Ramos (cell line): ENCODE results near the gene TRIM65.

Experiments
- in situ Hi-C: fragments of 300-500 bp; cut with MboI; formaldehyde crosslinking; loops from one replicate; pipeline ENCODE4 v1.14.3; 2022; ENCODE audit warnings: low sequenced_read_pairs; ENCODE audit not compliant: unreplicated experiment

TRIM65 gene, protein sequence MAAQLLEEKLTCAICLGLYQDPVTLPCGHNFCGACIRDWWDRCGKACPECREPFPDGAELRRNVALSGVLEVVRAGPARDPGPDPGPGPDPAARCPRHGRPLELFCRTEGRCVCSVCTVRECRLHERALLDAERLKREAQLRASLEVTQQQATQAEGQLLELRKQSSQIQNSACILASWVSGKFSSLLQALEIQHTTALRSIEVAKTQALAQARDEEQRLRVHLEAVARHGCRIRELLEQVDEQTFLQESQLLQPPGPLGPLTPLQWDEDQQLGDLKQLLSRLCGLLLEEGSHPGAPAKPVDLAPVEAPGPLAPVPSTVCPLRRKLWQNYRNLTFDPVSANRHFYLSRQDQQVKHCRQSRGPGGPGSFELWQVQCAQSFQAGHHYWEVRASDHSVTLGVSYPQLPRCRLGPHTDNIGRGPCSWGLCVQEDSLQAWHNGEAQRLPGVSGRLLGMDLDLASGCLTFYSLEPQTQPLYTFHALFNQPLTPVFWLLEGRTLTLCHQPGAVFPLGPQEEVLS

GRCh38 chr17:75896415-75897159 is at the start of gene TRIM65:
Gene TRIM65 (minus strand): TSS chr17:75896951. CDS start chr17:75896937, 14 bp downstream.
- in situ Hi-C loops = no loop called here

DNA sequence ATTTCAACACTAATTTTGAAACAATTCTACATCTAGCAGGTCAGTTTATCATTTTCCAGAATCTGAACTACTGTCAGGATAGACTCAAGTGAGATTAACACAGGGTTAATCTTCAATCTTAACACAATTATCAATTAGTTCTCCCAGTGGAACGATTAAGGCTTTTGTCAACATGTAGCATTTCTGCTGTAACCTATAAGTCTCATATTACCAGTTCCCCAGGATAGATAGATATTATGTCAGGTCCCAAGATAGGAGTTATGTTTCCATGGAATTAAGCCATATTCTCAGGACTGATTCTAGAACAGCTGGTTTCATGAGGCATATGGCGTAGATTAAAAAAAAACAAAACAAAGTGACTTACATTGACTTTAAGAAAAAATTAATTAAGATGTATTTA is 48.5 kb upstream of the TRIM65 start:
- in situ Hi-C loops = no loop called here

- in situ Hi-C loops = no loop called here
Measured at GRCh38 chr17:75943491-75943890, 46.7 kb upstream of the TRIM65 start.

- in situ Hi-C loops = no loop called here
Measured at GRCh38 chr17:75942473-75942872, 45.7 kb upstream of the TRIM65 start.

DNA sequence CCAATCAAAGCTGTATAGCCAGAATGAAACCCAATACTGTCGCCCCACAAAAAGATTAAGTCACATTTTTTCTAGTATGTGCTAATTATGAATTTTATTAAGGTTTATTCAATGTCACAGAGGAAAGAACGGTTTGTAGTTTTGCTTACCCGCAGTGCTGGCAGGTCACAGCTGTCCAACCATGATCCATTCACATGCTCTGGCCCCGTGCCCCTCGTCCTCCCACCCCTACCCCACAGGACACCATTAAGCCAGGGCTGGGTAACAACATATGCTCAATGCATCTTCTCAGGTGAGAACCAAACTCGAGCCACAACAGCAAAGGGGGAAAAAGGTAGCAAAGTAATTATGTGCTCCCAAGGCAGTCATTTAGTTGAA is 44.7 kb upstream of the TRIM65 start:
- in situ Hi-C loops = no loop called here

GRCh38 chr17:75940727-75941441 is 44.1 kb upstream of the TRIM65 start, which contains the start of gene FBF1:
Gene FBF1 (minus strand): TSS chr17:75941042. CDS start chr17:75938149, 2,893 bp downstream.
- in situ Hi-C loops = no loop called here

GRCh38 chr17:75937652-75938051 is 40.9 kb upstream of the TRIM65 start:
- in situ Hi-C loops = no loop called here

GRCh38 chr17:75933808-75934207 is 37.1 kb upstream of the TRIM65 start:
- in situ Hi-C loops = no loop called here

DNA sequence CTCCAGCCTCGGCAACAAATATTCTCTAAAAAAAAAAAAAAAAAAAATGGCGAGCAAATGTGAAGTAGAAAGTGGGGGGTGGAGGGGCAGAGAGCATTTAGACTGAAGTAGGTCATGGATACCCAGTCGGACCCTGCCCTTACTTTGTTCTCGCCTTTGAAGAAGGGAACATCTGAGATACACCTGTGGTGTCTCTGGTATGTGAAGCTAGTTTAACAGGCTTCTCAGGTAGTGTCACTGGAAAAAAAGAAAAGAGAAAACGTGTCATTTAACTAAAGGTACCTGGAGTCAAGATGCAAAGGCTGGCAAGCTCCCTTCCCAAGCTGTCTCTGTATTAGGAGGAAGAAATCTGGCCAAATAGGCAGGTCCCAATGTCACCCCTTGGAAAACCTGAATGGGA is 36.1 kb upstream of the TRIM65 start:
- in situ Hi-C loops = no loop called here

DNA sequence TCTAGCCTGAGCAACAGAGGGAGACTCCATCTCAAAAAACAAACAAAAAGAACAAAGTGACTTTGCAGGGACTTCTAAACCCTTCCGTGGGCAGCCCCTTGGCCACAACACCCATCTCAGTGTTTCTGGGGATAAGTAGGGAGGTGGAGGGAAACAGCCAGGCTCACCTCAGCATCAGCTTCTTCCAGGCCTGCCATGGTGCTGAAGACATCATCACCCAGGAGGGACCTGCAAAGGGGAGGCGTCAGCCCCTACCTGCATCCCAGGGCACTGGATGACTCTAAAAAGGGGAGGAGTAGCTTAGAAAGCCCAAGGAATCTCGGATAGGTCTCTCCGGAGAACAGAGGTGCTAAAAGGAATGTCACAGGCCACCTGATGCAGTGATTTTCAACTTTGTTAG is 34.3 kb upstream of the TRIM65 start:
- in situ Hi-C loops = no loop called here

DNA sequence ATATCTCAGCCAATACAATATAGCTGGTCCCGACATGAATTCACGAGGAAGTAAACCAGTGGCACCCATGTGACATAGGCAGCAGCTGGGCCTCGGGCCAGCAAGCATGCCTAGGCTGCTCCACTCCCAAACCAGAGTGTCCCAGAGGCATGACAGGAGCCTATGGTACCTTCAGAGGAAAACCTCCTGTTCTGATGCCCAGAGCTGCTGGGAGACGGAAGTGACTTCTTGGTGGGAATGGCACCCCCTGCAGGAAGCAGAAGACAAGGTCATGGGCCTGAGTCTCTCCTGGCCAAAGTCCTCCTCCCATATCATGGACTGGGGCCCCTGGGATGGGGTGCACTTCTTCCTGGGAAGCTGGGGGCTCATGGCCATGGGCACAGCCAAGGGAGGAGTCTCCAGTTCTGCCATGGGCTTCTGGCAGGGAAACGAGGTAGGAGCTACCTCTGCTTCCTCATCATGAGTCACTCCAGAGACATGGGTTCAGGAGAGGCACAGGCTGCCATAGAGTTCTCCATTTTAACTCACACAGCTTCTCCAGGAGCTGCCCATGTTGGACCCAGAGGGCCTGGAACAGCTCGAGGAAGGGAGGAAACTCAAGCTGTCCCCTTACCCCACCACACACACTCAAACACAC is 30.7 kb upstream of the TRIM65 start:
- in situ Hi-C loops = no loop called here

DNA sequence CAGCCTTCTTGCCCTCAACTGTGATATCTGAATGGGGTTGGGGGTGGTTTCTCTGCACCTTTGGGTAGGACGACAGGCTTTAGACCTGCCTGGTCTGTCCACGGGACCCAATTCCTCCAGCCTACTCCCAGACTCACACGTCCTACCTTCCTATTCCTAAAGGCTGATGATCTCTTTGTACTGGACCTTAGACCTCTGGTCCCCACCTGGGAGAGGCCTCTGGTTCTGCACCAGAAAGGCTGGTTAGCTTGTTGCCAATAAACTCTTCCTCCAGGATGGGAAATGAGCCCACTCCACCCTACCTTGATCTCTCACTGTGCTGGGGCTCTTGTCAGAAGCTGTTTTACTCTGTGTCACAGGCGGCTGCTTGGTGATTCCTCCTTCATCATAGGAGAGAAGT is 29.7 kb upstream of the TRIM65 start:
- in situ Hi-C loops = no loop called here

GRCh38 chr17:75925912-75926311 is 29.2 kb upstream of the TRIM65 start:
- in situ Hi-C loops = no loop called here

DNA sequence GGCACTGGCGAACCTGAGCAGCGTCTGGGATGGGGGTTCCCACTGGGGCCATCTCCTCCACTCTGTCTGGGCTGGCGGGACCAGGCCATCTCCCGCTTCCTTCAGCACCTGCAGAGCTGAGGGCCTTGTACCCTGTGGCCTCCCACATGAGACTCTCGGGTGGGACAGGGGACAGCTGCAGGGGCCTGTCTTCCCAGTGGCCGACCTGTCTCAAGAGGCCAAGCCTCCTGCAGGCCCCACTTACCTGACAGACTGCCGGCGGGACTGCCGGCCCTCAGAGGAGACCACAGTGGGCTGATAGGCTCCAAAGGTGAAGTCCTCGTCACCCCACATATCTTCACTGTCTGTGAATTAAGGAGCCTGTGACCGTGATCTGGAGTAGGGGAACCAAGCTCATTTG is 28.4 kb upstream of the TRIM65 start:
- in situ Hi-C loops = no loop called here

DNA sequence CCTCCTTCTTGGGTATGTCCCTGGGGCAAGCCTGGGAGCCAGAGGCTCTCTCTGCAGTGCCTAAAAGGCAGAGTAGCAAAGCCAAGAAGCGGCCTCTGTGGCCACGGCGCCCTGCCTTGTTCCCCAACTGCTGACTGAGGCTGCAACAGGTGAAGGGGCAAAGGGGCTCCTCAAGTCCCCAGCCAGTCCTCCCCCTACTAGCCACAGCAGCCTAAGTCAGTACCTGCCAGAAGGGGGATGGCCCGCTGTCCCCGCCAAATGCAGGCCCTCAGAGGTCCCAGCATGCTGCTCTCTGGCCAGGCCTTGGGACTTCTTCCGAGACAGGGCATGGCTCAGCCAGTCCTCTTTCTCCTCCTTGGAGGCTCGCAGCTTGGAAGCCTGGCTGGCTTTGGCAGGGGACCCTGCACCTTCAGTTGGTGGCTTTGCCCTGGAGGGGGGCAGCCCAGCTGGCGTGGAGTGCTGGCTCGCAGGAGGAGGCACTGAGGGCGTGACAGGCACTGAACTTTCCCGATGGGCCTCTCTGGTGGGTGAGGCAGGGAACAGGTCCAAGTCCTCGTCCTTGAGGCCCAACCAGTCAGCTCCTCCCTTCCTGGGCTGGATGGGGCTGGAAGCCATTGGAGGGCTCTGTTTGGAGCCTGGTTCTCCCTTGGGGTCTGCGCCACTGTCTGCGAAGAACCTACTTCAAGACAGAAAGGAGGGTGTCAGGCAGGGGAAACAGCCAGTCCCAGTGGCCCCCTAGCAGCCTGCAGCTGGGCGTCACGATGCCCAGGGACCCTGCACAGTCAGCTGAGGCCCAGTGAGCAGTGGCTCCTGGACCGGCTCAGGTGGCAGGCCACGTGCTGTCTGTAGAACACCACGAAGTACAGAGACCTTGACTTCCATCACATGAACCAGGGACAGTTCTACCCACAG is 26.5 kb upstream of the TRIM65 start:
- in situ Hi-C loops = no loop called here

DNA sequence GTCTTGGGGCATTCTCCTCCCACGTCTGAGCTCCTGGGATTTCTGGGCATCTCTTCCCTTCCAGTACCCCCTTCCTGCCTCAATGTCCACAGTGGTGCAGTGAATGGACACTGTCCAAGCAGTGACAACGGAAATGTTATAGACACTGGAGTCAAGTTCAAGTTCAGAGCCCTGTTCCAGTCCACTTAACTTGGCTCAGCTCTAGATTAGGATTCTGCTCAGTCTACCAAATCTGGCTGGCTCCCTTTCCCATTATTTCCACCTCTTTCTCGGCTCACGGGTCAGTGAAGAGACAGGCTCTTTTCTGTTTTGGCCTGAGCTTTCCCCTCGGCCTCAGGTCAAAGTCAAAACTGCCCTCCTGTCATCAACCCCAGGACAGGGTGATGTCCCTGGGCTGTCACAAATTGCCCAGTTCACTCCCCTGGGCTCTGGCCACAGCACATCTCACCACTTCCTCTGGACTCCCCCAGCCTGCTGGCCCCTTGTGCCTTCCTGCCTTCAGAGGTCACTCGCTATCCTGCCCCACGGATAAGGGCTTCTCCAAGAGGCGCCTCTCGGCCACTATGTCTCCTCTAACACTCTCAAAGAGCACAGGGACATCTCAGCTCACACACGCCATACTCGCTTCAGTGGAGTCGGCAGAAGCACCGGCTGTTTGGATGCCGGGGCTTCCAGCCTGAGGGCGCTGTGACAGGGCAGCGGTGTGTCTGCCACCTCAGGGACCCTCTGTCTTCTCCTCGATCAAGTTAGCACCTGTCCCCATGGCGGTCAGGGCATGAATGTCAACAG is 25.6 kb upstream of the TRIM65 start:
- in situ Hi-C loops = no loop called here

- in situ Hi-C loops = no loop called here
Measured at GRCh38 chr17:75921596-75921995, 24.8 kb upstream of the TRIM65 start.

DNA sequence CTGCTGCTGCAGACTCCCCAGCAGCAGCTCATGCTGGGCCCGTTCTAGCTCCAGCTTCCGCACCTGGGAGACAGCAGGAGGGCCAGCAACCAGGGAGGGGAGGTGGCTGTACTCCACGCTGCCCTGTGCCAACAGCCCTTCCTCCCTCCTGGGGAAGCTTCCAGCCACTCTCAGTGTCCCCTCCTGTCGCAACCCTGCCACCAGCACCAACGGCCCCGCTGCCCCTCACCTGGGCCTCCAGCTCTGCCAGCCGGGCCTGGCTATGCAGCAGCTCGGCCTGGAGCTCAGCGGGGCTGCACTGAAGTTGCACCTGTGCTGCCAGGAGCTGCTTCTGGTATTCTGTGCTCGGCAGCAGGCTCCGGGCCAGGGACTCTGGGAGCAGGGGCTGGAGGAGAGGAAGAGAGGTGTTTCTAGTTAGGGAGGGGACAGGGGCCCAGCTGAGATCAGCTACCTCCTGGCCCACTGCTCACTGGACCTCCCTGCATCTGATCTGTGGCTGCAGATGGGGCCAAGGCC is 23.4 kb upstream of the TRIM65 start:
- in situ Hi-C loops = no loop called here
